Activated naive CD8-positive, alpha-beta T cell treated with anti-CD3 and anti-CD28 coated beads, Interleukin-2, amount 10 ng/mL, durations not matched to agents 7 days and 5 days (primary cell): Measurements from ENCODE around the gene EGFL6. TPM values are rescaled to one million over a fixed set of nuclear protein-coding genes. Genes with fewer than 3 reads are reported as not detected.

Source experiments
- ATAC-seq: fragments of 150-1000 bp; cut with Tn5 transposase; one replicate; pipeline ENCODE4 v1.10.0; 2021; ENCODE audit warnings: low read depth, moderate library complexity
- POLR2A ChIA-PET: fragments of 350-600 bp; sonication (Branson Sonifier 250); formaldehyde crosslinking; loops from one replicate; lab custom pipeline; 2021; ENCODE audit warnings: antibody characterized with exemption; lab: Charles Lee
- DNase-seq: peaks from one replicate; pipeline ENCODE4 v3.0.0; 2021
- H3K27ac Mint-ChIP-seq: one replicate; pipeline ENCODE4 v1.8.0; 2022; ENCODE audit warnings: mild to moderate bottlenecking, mixed read lengths
- H3K27me3 Mint-ChIP-seq: one replicate; pipeline ENCODE4 v1.8.0; 2022; ENCODE audit warnings: mild to moderate bottlenecking, moderate library complexity, mixed read lengths
- H3K36me3 Mint-ChIP-seq: one replicate; pipeline ENCODE4 v1.8.0; 2021; ENCODE audit warnings: mild to moderate bottlenecking, mixed read lengths
- H3K4me1 Mint-ChIP-seq: one replicate; pipeline ENCODE4 v1.8.0; 2021; ENCODE audit warnings: mixed read lengths
- H3K4me3 Mint-ChIP-seq: one replicate; pipeline ENCODE4 v1.8.0; 2022; ENCODE audit warnings: mild to moderate bottlenecking, moderate library complexity, mixed read lengths
- H3K9me3 Mint-ChIP-seq: one replicate; pipeline ENCODE4 v1.8.0; 2021; ENCODE audit warnings: mixed read lengths
- total RNA-seq, 2 experiments: library from RNA; stranded (reverse); gene quantifications; one replicate each; pipeline ENCODE4 v1.2.3, GENCODE V29; 2021

Gene EGFL6
- total RNA-seq, 2 experiments from 2014 or later = 17.6 to 18.1 TPM

- Mint-ChIP-seq H3K27me3 (peaks cover 3% of the 10 kb centered on the region), H3K36me3 (peaks cover 1% of the 10 kb centered on the region), H3K9me3 (no peaks in the 10 kb centered on the region), H3K27ac (no peak overlapping the region), H3K4me1 (peaks cover 7% of the 10 kb centered on the region), H3K4me3 (peak overlapping the region; percentile 58)
- ATAC-seq (no peak), DNase-seq (no peak)
- POLR2A ChIA-PET = no interaction called here
These were observed 3.9 kb upstream of the EGFL6 start for GRCh38 chrX:13565511-13565910.

- H3K9me3 Mint-ChIP-seq = no peaks in the 10 kb centered on the region
- no peaks in the 10 kb centered on the region for H3K27me3 Mint-ChIP-seq
- peaks cover 4% of the 10 kb centered on the region for H3K36me3 Mint-ChIP-seq
- no peak for DNase-seq
- H3K4me1 Mint-ChIP-seq = peaks cover 23% of the 10 kb centered on the region
- POLR2A ChIA-PET = interaction anchor here (0.6 kb wide), 1 partner anchor 100 kb away, joined by 4 read pairs; no protein-coding TSS in a partner anchor
- H3K4me3 Mint-ChIP-seq = peak overlapping the region; percentile 86
- ATAC-seq = peak; percentile 9
- H3K27ac Mint-ChIP-seq = peak overlapping the region; percentile 85
These were observed 832 bp downstream of the EGFL6 start for GRCh38 chrX:13570261-13570605.

GRCh38 chrX:13571136-13571535 lies 1.7 kb downstream of the EGFL6 start:
- H3K27ac Mint-ChIP-seq = peak overlapping the region; percentile 85
- peaks cover 21% of the 10 kb centered on the region for H3K4me1 Mint-ChIP-seq
- POLR2A ChIA-PET = interaction anchor here (0.8 kb wide), 1 partner anchor 83 kb away, joined by 3 read pairs; no protein-coding TSS in a partner anchor
- ATAC-seq (no peak), DNase-seq (no peak)
- no peaks in the 10 kb centered on the region for H3K27me3 Mint-ChIP-seq
- peaks cover 4% of the 10 kb centered on the region for H3K36me3 Mint-ChIP-seq
- peaks cover 1% of the 10 kb centered on the region for H3K9me3 Mint-ChIP-seq
- peak overlapping the region; percentile 86 for H3K4me3 Mint-ChIP-seq

DNA sequence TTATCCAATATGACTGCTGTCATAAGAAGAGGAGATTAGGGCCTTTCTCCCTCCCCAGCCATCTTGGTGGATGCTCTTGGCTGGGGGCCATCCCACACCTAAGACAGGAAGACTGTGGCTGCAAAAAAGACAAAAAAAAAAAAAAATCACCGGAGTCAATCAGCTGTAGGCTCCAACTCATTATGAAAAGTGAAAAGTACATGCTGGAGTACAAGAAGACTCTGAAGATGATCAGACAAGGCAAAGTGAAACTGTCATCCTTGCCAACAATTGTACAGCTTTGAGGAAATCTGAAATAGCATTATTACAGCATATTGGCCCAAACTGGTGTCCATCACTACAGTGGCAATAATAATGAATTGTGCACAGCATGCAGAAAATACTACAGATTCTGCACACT lies 5.2 kb downstream of the EGFL6 start:
- DNase-seq = no peak
- POLR2A ChIA-PET = interaction anchor here (0.7 kb wide), 1 partner anchor 487 kb away, joined by 3 read pairs; no protein-coding TSS in a partner anchor
- H3K4me1 Mint-ChIP-seq = peaks cover 19% of the 10 kb centered on the region
- ATAC-seq = peak; percentile 59
- peaks cover 1% of the 10 kb centered on the region for H3K9me3 Mint-ChIP-seq
- no peaks in the 10 kb centered on the region for H3K27me3 Mint-ChIP-seq
- H3K27ac Mint-ChIP-seq = peak overlapping the region; percentile 55
- H3K4me3 Mint-ChIP-seq = peak overlapping the region; percentile 33
- peaks cover 6% of the 10 kb centered on the region for H3K36me3 Mint-ChIP-seq

GRCh38 chrX:13579661-13580060 lies 10.3 kb downstream of the EGFL6 start:
- no peak overlapping the region for H3K27ac Mint-ChIP-seq
- no peak overlapping the region for H3K4me3 Mint-ChIP-seq
- POLR2A ChIA-PET = no interaction called here
- DNase-seq (no peak), ATAC-seq (no peak)
- H3K27me3 Mint-ChIP-seq = peaks cover 7% of the 10 kb centered on the region
- H3K4me1 Mint-ChIP-seq = peaks cover 7% of the 10 kb centered on the region
- peaks cover 6% of the 10 kb centered on the region for H3K9me3 Mint-ChIP-seq
- H3K36me3 Mint-ChIP-seq = peaks cover 16% of the 10 kb centered on the region

GRCh38 chrX:13581554-13581953 lies 12.2 kb downstream of the EGFL6 start:
- Mint-ChIP-seq H3K27ac (no peak overlapping the region), H3K27me3 (peaks cover 11% of the 10 kb centered on the region), H3K4me1 (peaks cover 4% of the 10 kb centered on the region), H3K4me3 (no peak overlapping the region), H3K9me3 (peaks cover 4% of the 10 kb centered on the region), H3K36me3 (peaks cover 18% of the 10 kb centered on the region)
- POLR2A ChIA-PET = no interaction called here
- ATAC-seq (no peak), DNase-seq (no peak)

DNA sequence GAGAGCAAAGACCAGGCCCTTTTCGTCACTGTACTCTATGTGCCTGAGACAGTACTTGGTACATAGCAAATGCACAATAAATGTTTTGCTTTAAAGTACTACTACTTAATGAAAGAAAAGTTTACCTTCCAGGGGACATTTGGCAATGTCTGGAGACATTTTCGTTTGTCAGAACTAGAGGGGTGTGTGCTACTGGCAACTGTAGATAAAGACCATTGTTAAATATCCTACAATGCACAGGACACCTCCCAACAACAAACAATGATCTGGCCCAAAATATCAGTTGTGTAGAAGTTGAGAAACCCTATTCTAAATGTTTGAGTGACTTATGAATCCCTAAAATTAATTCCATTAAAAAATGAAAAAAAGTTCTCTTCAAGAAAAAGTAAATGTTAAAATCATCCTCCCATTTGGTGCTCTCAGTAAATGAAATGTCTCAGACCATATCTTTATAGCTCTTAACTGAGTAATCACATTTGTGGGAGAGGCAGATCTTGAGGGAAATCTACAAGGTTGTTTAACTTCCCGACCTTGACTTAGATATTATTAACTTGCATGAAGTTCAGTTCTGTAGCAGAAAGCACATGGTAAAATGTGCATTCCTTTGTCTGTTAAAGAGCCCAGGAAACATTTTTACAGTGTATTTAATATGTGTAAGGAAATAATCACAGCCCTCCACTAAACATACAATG lies 18.5 kb downstream of the EGFL6 start:
- Mint-ChIP-seq H3K9me3 (no peaks in the 10 kb centered on the region), H3K4me1 (no peaks in the 10 kb centered on the region), H3K36me3 (peaks cover 15% of the 10 kb centered on the region), H3K4me3 (no peak overlapping the region), H3K27ac (no peak overlapping the region), H3K27me3 (peaks cover 8% of the 10 kb centered on the region)
- DNase-seq (no peak), ATAC-seq (no peak)
- POLR2A ChIA-PET = no interaction called here

- H3K9me3 Mint-ChIP-seq = no peaks in the 10 kb centered on the region
- H3K4me3 Mint-ChIP-seq = no peak overlapping the region
- H3K27me3 Mint-ChIP-seq = peaks cover 4% of the 10 kb centered on the region
- ATAC-seq = no peak
- H3K36me3 Mint-ChIP-seq = peaks cover 8% of the 10 kb centered on the region
- DNase-seq = no peak
- H3K27ac Mint-ChIP-seq = no peak overlapping the region
- POLR2A ChIA-PET = no interaction called here
- no peaks in the 10 kb centered on the region for H3K4me1 Mint-ChIP-seq
These were observed 20.8 kb downstream of the EGFL6 start for GRCh38 chrX:13590207-13590606.

- Mint-ChIP-seq H3K36me3 (peaks cover 8% of the 10 kb centered on the region), H3K4me3 (no peak overlapping the region), H3K9me3 (no peaks in the 10 kb centered on the region), H3K4me1 (no peaks in the 10 kb centered on the region), H3K27ac (no peak overlapping the region), H3K27me3 (peaks cover under 1% of the 10 kb centered on the region)
- no peak for ATAC-seq
- no peak for DNase-seq
- POLR2A ChIA-PET = no interaction called here
These were observed 21.5 kb downstream of the EGFL6 start for GRCh38 chrX:13590914-13591313.

DNA sequence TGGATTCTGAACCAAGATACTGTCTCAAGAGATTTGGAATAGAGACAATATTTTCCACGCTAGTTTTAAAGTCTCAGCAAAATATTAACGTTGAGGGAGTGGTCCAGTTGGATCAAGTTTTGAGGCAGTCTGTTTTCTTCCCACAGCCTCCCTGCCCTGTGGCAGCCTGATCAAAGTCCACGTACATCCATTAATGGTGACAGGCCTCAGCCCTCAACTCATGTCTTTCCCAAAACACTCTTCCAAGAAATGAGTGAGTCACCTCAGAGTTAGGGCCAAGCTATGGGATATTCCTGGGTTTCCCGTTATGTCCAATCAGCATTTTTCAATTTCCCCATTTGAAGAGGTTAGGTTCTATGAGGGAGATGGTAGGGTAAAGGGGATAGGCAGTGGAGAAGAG lies 28.5 kb downstream of the EGFL6 start:
- Mint-ChIP-seq H3K36me3 (peaks cover 5% of the 10 kb centered on the region), H3K27me3 (no peaks in the 10 kb centered on the region), H3K4me3 (no peak overlapping the region), H3K9me3 (no peaks in the 10 kb centered on the region), H3K4me1 (no peaks in the 10 kb centered on the region), H3K27ac (no peak overlapping the region)
- ATAC-seq (no peak), DNase-seq (no peak)
- POLR2A ChIA-PET = no interaction called here

DNA sequence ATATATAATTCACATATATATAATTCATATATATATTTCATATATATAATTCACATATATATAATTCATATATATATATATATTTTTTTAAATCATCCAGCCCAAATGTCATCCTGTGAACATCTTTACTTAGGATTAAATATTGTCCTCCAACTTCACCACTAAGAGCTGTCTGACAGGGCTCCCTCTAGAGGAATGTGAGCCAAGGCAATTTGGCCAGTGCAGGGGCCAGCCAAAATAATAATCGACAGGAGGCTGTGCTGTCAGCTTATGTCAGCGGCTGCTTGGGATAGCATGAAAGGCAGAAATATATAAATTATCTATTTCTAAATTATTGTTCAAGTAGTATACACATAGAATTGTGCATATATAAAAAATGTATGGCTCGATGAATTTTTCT lies 29.5 kb downstream of the EGFL6 start:
- no peaks in the 10 kb centered on the region for H3K9me3 Mint-ChIP-seq
- H3K36me3 Mint-ChIP-seq = peaks cover 7% of the 10 kb centered on the region
- H3K4me3 Mint-ChIP-seq = no peak overlapping the region
- H3K27me3 Mint-ChIP-seq = no peaks in the 10 kb centered on the region
- POLR2A ChIA-PET = no interaction called here
- H3K27ac Mint-ChIP-seq = no peak overlapping the region
- no peak for ATAC-seq
- DNase-seq = no peak
- no peaks in the 10 kb centered on the region for H3K4me1 Mint-ChIP-seq

- H3K36me3 Mint-ChIP-seq = peaks cover 7% of the 10 kb centered on the region
- ATAC-seq (no peak), DNase-seq (no peak)
- no peaks in the 10 kb centered on the region for H3K9me3 Mint-ChIP-seq
- H3K4me3 Mint-ChIP-seq = no peak overlapping the region
- H3K27ac Mint-ChIP-seq = no peak overlapping the region
- H3K27me3 Mint-ChIP-seq = no peaks in the 10 kb centered on the region
- POLR2A ChIA-PET = no interaction called here
- H3K4me1 Mint-ChIP-seq = no peaks in the 10 kb centered on the region
These were observed 30.1 kb downstream of the EGFL6 start for GRCh38 chrX:13599491-13599890.

DNA sequence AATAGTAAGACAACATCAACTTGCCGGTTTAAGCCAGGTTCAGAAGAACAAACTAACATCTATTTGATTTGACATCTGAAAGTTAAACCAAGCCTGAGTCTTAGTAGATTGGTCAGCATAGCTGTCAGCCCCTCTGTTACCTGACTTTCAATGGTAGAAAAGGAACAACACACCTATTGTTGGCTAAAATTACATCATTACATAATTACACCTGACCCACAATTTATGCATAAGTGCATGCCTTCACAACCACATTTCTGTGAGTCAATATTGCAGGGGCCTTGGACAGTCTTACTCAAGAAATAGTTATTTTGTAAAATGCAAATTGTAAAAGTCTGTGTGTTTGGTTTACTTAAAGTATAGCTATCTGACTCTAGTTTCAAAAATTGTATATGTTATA lies 36.2 kb downstream of the EGFL6 start:
- H3K4me3 Mint-ChIP-seq = no peak overlapping the region
- H3K9me3 Mint-ChIP-seq = no peaks in the 10 kb centered on the region
- H3K4me1 Mint-ChIP-seq = no peaks in the 10 kb centered on the region
- ATAC-seq = no peak
- DNase-seq = no peak
- no peak overlapping the region for H3K27ac Mint-ChIP-seq
- POLR2A ChIA-PET = no interaction called here
- H3K27me3 Mint-ChIP-seq = no peaks in the 10 kb centered on the region
- peaks cover 12% of the 10 kb centered on the region for H3K36me3 Mint-ChIP-seq

DNA sequence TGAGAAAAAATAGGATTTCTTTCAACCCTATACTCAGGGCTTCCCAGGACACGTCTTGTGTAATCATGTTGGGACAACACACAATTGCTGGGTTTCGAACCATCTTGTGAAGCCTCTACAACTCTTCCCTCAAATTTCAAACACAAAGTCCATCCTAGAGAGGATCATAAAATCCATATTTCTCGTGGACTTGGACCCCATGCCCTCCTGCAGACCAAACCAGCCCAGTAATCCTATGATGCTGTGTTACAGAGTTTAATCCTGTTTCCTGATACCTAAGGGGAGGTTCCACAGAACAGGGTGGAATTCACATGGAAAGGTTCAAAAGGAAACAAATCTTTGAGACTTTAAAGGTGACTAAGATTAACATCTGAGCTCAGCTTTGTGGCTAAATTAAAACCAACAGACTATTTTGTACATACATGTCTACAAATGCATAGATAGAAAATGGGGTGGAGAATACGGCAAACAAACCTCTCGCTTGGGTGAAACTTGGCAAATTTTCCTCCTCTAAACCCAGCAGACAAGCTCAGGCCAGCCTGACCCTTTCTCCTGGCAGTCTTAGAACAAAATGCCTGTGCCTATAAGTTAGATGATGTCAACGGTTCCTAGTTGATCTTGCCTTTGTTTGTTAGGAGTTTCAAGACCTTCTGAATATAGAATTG lies 38.1 kb downstream of the EGFL6 start:
- no peaks in the 10 kb centered on the region for H3K4me1 Mint-ChIP-seq

More for the DNA sequence above, 38.1 kb downstream of the EGFL6 start:
- H3K27ac Mint-ChIP-seq = no peak overlapping the region
- H3K4me3 Mint-ChIP-seq = no peak overlapping the region
- no peaks in the 10 kb centered on the region for H3K9me3 Mint-ChIP-seq
- no peaks in the 10 kb centered on the region for H3K27me3 Mint-ChIP-seq
- POLR2A ChIA-PET = no interaction called here
- ATAC-seq (no peak), DNase-seq (no peak)
- peaks cover 14% of the 10 kb centered on the region for H3K36me3 Mint-ChIP-seq
